Measurements from ENCODE around the gene BANP.
"Not testable (repeated sequence)": the region's sequence is repeated elsewhere in the genome, so short reads cannot be mapped to it uniquely, and the experiment has no call there.

Gene BANP

GRCh38 chr16:88088161-88088581, 136.9 kb downstream of the BANP start:
- no peak for DNase-seq (ENCODE audit: low spot score)
- no peak overlapping the region for H3K4me3 ChIP-seq
- H3K27ac ChIP-seq = peak overlapping the region in 1 of 2 donors; percentile 67
- no peak for TF ChIP-seq CTCF (IDR thresholded peaks at IDR 0.05)

GRCh38 chr16:88088611-88089010, 137.4 kb downstream of the BANP start:
- H3K27ac ChIP-seq = peak overlapping the region in 1 of 2 donors; percentile 67
- H3K4me3 ChIP-seq; DNase-seq (ENCODE audit: low spot score): not testable (repeated sequence)

GRCh38 chr16:88089071-88089470, 137.8 kb downstream of the BANP start:
- H3K27ac ChIP-seq = peak overlapping the region in 1 of 2 donors; percentile 45
- not testable (repeated sequence) for H3K4me3 ChIP-seq; DNase-seq (ENCODE audit: low spot score)

- DNase-seq (ENCODE audit: low spot score); H3K4me3 ChIP-seq: not testable (repeated sequence)
- H3K27ac ChIP-seq = peak overlapping the region in 1 of 2 donors; percentile 72
Observed at GRCh38 chr16:88089632-88090376, 138.6 kb downstream of the BANP start.

DNA sequence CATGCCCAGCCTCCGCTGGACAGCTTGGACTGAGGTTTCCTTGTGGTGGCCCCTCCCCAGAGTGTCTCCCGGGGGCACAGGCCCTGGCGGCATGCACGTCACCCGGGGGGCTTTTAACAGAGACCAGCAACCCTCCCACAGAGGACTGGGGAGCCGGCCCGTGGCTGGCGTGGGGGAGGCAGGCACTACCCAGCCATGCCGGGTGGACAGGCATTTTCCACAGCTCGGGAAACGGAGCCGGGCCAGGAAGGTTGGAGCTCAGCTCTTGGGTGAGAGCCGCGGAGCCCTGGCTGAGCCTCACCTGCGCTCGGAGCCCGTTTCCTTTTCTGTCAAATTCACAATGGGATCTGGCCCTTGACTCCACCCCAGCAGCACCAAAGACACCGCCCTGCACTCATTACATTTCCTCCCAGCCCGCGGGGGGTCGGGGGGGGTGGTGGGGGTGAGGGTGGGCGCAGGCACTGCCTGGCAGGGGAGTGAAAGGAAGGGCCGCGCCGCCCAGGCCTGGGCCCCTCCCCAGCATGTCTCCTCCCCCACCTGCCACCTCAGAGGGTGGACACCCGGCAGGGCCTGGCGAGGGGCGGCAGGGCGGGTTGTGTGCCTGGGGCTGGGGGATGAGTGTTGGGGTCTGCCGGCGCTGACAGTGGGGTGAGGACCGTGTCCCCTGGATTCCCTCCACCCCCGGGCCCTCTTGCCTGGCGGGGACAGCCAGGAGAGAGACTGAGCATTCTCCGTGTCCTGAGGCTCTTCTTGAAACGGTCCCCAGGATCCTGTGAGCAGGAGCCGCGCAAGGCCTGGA, 139.3 kb downstream of the BANP start:
- H3K27ac ChIP-seq = peak overlapping the region in 1 of 2 donors; percentile 72

DNA sequence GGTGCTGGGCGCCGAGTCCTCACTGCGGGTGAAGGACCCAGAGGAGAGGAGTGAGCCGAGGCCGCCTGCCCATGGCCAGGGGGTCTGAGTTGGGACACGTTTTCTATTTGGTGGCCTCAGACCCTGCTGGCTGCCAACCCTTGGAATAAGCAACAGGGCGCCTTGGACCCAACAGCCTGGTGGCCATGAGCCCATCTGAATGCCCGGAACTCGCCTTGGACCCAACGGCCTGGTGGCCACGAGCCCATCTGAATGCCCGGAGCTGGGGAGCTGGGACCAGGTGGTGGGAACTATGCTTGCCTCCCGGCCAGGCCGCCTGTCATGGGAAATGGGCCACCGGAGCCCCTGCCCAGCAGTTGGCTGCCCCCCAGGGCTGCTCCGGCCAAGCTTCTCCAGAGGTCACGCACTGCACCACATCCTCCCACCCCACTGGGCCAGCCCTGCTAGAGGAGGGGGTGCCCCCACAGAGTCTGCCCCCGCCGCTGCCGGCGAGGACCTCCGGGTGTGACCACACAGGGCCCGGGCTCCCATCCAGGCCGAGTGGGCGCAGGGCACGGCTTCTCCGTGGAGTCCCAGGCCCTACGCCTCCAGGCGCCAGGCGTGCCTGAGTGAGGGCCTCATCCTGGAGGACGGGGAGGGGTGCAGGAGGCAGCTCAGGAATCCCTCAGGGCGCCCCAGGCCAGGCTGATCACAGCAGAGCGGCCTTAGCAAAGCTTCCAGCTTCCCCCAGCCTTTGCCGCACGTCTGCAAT, 140.2 kb downstream of the BANP start:
- H3K27ac ChIP-seq = peak overlapping the region in 1 of 2 donors; percentile 72
- H3K4me3 ChIP-seq; DNase-seq (ENCODE audit: low spot score): not testable (repeated sequence)

More for the DNA sequence above, 139.3 kb downstream of the BANP start:
- not testable (repeated sequence) for H3K4me3 ChIP-seq; DNase-seq (ENCODE audit: low spot score)

- H3K4me3 ChIP-seq; DNase-seq (ENCODE audit: low spot score): not testable (repeated sequence)
- peak overlapping the region in 1 of 2 donors; percentile 72 for H3K27ac ChIP-seq
Observed at GRCh38 chr16:88091972-88092302, 140.7 kb downstream of the BANP start.

DNA sequence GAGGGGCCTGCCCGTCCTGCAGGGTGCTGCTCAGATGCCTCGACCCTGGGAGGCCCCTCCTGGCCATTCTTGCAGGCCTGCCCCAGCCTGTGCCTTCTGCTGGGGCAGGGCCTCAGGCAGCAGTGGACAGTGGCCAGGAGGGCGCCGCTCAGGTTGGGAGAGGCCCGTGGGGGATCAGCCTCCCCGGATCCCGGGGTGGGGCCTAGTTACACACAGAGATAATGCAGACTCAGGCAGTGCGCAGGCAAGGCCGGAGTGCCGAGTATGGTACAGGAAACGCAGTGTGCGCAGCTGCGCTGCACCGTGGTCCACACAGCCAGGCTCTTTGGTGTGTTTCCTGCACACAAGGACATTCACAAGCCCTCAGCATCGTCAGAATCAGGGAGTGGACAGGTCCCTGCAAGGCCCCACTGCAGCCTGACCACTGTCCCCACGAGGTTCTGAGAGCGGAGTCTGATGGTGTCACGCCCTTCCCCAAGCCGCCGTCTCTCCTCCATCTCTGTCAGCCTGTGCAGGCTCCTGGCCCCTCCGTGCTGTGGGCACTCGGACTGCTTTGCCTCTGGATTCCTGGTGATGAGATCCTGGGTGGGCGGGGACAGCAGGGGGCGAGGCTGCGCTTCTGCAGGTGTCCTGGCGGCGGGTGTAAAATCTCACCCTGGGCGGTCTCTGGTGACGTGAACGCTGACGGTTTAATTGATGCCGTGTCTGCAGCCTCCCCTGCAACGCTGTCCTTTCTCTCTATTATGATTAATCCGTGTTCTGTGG, 141.7 kb downstream of the BANP start:
- not testable (repeated sequence) for DNase-seq (ENCODE audit: low spot score); H3K27ac ChIP-seq; H3K4me3 ChIP-seq

- H3K27ac ChIP-seq; DNase-seq (ENCODE audit: low spot score); H3K4me3 ChIP-seq: not testable (repeated sequence)
Observed at GRCh38 chr16:88093556-88094252, 142.5 kb downstream of the BANP start.

DNA sequence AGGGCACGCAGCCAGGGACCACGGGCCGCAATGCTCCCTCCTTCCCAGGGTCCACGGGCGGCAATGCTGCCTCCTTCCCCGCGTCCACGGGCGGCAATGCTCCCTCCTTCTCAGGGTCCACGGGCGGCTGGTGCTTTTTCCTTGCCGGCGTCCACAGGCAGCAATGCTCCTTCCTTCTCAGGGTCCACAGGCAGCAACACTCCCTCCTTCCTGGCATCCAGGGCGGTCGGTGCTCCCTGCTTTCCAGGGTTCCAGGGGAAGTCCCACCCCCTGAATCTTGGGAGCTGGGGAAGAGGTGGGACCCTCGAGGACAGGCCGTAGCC, 143.0 kb downstream of the BANP start:
- not testable (repeated sequence) for H3K4me3 ChIP-seq; DNase-seq (ENCODE audit: low spot score)

GRCh38 chr16:88094900-88095299, 143.7 kb downstream of the BANP start:
- DNase-seq (ENCODE audit: low spot score); H3K4me3 ChIP-seq; H3K27ac ChIP-seq: not testable (repeated sequence)

More for the DNA sequence above, 143.0 kb downstream of the BANP start:
- H3K27ac ChIP-seq = not testable (repeated sequence)

DNA sequence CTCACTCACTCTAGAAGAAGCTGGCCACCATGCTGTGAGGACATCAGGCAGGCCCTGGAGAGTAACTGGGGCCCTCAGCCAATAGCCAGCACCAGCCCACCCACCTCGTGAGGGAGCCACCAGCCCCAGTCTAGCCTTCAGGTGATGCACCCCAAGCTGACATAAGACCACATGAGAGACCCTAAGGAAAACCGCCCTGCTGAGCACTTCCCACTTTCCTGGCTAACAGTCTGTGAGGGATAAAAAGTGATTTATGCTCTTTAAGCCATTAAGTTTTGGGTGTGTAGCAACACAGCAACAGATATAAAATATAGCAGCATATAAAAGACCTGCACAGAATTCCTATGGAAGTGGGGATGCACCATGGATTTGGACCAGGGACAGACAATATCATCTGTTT, 145.4 kb downstream of the BANP start:
- H3K27ac ChIP-seq; DNase-seq (ENCODE audit: low spot score); H3K4me3 ChIP-seq: not testable (repeated sequence)

- DNase-seq (ENCODE audit: low spot score); H3K4me3 ChIP-seq; H3K27ac ChIP-seq: not testable (repeated sequence)
Observed at GRCh38 chr16:88098731-88099562, 147.7 kb downstream of the BANP start.

Measured in coronary artery (tissue), 2 donors.